Activated T-cell treated with anti-CD3 and anti-CD28 coated beads, Interleukin-2, amount 50 U/mL, for 24 hours (primary cell): Measurements from ENCODE around the gene RNF181.
"Not testable (repeated sequence)": the region's sequence is repeated elsewhere in the genome, so short reads cannot be mapped to it uniquely, and the experiment has no call there.

Experiments
- DNase-seq: peaks from one replicate; pipeline ENCODE4 v3.0.0-alpha.2; 2020
- H3K27ac Mint-ChIP-seq: 2 replicates; pipeline ENCODE4 v1.8.0; 2020; ENCODE audit warnings: mild to moderate bottlenecking, mixed read lengths
- H3K27me3 Mint-ChIP-seq: 2 replicates; pipeline ENCODE4 v1.8.0; 2020; ENCODE audit warnings: mixed read lengths
- H3K36me3 Mint-ChIP-seq: 2 replicates; pipeline ENCODE4 v1.8.0; 2020; ENCODE audit warnings: low read depth, mixed read lengths
- H3K4me1 Mint-ChIP-seq: 2 replicates; pipeline ENCODE4 v1.8.0; 2020; ENCODE audit warnings: low read depth, mixed read lengths
- H3K4me3 Mint-ChIP-seq: 2 replicates; pipeline ENCODE4 v1.8.0; 2020; ENCODE audit warnings: mild to moderate bottlenecking, moderate library complexity, mixed read lengths
- H3K9me3 Mint-ChIP-seq: 2 replicates; pipeline ENCODE4 v1.8.0; 2020; ENCODE audit warnings: mixed read lengths

RNF181 gene

DNA sequence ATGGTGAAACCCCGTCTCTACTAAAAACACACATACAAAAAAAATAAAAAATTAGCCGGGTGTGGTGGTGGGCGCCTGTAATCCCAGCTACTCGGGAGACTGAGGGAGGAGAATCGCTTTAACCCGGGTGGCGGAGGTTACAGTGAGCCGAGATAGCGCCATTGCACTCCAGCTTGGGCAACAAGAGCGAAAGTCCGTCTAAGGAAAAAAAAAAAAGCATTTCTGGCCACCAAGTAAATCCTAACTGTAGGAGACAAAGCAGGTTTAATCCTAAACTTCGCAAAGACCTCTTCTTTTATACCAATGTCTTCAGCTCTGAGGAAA, 35.2 kb upstream of the RNF181 start:
- Mint-ChIP-seq H3K4me1 (peaks cover 40% of the 10 kb centered on the region), H3K4me3 (peak overlapping the region; percentile 94), H3K36me3 (peaks cover 50% of the 10 kb centered on the region), H3K27ac (peak overlapping the region; percentile 98)
- DNase-seq, H3K27me3 Mint-ChIP-seq, H3K9me3 Mint-ChIP-seq: not testable (repeated sequence)

DNA sequence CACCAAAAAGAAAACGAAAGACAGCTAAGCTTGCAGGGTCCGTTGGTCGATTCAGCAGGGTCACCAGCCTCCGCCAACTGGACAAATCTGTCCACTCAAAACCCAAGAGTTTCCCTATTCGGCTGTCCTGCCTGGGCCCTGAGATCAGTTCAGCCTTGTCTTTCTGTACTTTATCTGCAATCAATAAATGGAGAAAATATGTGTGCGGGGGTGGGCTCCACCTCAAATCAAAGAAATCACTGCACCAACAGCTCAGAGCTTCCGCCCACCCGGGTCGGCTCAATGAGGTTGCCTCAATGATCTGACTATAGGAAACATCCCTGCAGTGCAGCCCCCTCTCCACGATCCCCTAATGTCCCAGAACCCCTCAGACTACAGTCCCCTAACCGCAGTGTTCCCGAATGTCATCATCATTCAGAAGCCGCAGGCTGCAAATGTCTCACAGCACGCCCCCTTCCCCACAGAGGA, 34.7 kb upstream of the RNF181 start:
- peak overlapping the region; percentile 94 for H3K4me3 Mint-ChIP-seq
- peak overlapping the region; percentile 98 for H3K27ac Mint-ChIP-seq
- H3K9me3 Mint-ChIP-seq, result no peaks in the 10 kb centered on the region
- H3K4me1 Mint-ChIP-seq, result peaks cover 39% of the 10 kb centered on the region
- H3K36me3 Mint-ChIP-seq, result peaks cover 46% of the 10 kb centered on the region
- no peak for DNase-seq
- no peaks in the 10 kb centered on the region for H3K27me3 Mint-ChIP-seq

- Mint-ChIP-seq H3K36me3 (peaks cover 39% of the 10 kb centered on the region), H3K4me1 (peaks cover 39% of the 10 kb centered on the region), H3K9me3 (no peaks in the 10 kb centered on the region), H3K27ac (peak within 1 kb of the TSS; percentile 98), H3K27me3 (no peaks in the 10 kb centered on the region), H3K4me3 (peak within 1 kb of the TSS; percentile 94)
- DNase-seq, result peak; percentile 97
Measured at GRCh38 chr2:85561280-85562212, 34.0 kb upstream of the RNF181 start, which contains the start of gene GGCX. TSS of gene GGCX (minus strand) at chr2:85561493. CDS start at chr2:85561428, 65 bp downstream.

DNA sequence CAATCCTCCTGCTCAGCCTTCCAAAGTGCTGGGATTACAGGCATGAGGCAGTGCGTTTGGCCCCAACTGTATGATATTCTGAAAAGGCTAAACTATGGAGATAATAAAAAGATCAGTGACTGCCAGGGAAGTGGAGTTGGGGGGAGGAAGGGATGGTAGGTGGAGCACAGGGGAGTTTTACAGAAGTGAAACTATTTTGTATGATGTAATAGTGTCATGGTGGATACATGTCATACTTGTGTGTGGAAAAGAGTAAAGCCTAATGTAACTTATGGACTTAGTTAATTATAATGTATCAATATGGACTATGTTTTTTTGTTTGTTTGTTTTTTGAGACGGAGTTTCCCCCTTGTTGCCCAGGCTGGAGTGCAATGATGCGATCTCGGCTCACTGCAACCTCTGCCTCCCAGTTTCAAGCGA, 31.4 kb upstream of the RNF181 start:
- Mint-ChIP-seq H3K27me3 (no peaks in the 10 kb centered on the region), H3K4me3 (no peak overlapping the region), H3K27ac (peak overlapping the region; percentile 0), H3K36me3 (peaks cover 16% of the 10 kb centered on the region), H3K4me1 (peaks cover 25% of the 10 kb centered on the region), H3K9me3 (no peaks in the 10 kb centered on the region)
- no peak for DNase-seq

- Mint-ChIP-seq H3K27ac (no peak overlapping the region), H3K27me3 (no peaks in the 10 kb centered on the region), H3K4me3 (no peak overlapping the region), H3K36me3 (peaks cover 4% of the 10 kb centered on the region), H3K4me1 (peaks cover 8% of the 10 kb centered on the region), H3K9me3 (no peaks in the 10 kb centered on the region)
- DNase-seq, result no peak
Measured at GRCh38 chr2:85566265-85566664, 29.3 kb upstream of the RNF181 start.

DNA sequence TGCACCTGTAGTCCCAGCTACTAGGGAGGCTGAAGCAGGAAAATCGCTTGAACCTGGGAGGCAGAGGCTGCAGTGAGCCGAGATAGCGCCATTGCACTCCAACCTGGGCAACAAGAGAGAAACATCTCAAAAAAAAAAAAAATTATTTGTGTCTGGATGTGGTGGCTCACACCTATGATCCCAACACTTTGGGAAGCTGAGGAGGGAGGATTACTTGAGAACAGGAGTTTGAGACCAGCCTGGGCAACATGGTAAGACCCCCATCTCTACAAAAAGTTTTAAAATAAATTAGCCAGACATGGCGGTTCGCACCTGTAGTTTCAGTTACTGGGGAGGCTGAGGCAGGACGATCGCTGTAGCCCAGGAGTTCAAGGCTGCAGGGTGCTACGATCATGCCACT, 19.8 kb upstream of the RNF181 start:
- Mint-ChIP-seq H3K36me3 (peaks cover 28% of the 10 kb centered on the region), H3K4me3 (no peak overlapping the region), H3K4me1 (peaks cover 26% of the 10 kb centered on the region), H3K27me3 (no peaks in the 10 kb centered on the region), H3K9me3 (no peaks in the 10 kb centered on the region), H3K27ac (no peak overlapping the region)
- no peak for DNase-seq

GRCh38 chr2:85577063-85577385, 18.5 kb upstream of the RNF181 start:
- Mint-ChIP-seq H3K36me3 (peaks cover 35% of the 10 kb centered on the region), H3K27ac (peak overlapping the region; percentile 93), H3K4me3 (peak overlapping the region; percentile 98), H3K9me3 (no peaks in the 10 kb centered on the region), H3K4me1 (peaks cover 31% of the 10 kb centered on the region), H3K27me3 (no peaks in the 10 kb centered on the region)
- DNase-seq, result no peak

DNA sequence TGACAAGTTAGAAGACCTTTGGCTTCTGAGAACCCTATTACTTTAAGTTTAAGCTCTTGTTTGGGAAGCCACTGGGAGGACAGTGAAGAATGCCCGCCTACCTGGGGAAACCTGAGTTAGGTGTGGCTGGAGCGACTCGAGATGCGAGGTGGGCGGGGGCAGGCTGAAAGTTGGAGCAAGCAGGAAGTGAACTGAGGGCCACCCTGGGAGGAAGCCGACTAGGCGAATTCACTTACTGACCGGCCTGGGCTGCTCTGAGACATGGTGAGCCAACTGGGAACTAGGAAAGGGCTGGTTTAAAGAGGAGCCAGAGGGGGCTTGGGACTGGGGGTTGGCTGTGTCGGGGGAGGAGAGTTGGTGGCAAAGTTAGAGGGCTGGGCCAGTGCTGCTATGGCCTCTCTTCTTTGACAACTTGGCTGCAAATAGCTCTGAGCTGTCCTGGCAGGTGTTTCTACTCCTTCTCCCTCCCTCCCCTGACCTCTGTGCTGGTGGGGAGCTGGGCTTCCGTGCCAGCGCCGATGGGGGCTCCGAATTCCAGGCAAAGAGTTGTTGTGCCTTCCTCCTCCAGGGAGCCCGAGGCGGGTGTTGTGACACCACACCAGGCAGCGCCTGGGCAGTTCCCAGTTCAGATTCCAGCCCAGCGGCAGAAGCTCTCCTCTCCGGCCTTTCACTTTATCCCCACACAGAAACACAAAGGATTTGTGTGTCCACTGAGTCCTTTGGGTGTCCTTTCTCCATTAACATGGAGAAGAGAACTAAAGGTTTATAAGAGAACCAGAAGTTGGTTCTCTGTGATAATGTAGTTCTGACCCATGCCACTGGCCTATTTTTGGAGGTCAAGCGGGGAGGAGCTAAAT, 17.9 kb upstream of the RNF181 start, which contains the start of gene VAMP8:
Gene VAMP8, plus strand, starts transcription at position 201 of the 857 bp plus-strand sequence. Its CDS starts 61 bp downstream, at position 262.
- DNase-seq, result peak; percentile 74
- H3K4me3 Mint-ChIP-seq, result peak within 1 kb of the TSS; percentile 98
- peaks cover 41% of the 10 kb centered on the region for H3K36me3 Mint-ChIP-seq

DNA sequence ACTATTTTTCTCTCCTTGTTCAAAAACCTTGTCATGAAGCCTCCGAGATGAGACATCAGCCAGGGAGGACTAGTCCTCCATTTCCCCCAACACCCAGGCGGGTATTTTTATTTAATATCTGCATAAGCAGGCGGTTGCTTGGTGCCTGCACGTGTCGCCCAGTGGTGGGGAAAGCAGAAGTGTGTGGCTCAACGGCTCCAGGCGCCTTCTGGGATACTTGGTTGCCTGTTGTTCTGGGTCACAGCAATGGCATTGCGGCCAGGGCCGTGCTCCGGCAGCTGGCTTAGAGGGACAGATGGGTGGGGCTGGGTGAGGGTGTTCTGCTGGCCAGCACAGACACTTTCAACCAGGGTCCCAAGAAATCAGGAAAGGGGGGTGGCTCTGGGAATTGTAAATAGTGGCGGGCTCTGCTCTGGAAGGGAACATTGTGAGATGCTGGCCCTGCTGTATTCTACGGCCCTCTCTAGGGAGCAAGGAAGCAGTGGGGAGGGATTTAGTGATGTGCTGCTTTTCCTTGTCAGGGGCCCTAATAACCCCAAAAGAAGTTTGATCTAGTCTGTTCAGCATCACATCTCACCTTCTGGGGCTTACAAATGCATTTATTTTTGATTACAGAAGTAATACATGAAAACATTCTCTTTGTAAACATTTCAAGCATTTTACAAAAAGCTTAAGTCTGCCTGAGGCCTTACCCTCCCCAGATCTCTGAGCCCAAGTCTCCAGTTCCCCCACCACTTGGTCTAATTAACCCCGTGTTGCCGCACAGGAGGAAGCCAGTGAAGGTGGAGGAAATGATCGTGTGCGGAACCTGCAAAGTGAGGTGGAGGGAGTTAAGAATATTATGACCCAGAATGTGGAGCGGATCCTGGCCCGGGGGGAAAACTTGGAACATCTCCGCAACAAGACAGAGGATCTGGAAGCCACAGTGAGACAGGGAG, 17.0 kb upstream of the RNF181 start:
- no peaks in the 10 kb centered on the region for H3K9me3 Mint-ChIP-seq
- peak; percentile 51 for DNase-seq
- peaks cover 40% of the 10 kb centered on the region for H3K4me1 Mint-ChIP-seq
- peak overlapping the region; percentile 93 for H3K27ac Mint-ChIP-seq
- H3K27me3 Mint-ChIP-seq, result no peaks in the 10 kb centered on the region
- H3K36me3 Mint-ChIP-seq, result peaks cover 49% of the 10 kb centered on the region
- peak overlapping the region; percentile 98 for H3K4me3 Mint-ChIP-seq

More for the DNA sequence above, 17.9 kb upstream of the RNF181 start, which contains the start of gene VAMP8:
- peak within 1 kb of the TSS; percentile 93 for H3K27ac Mint-ChIP-seq
- no peaks in the 10 kb centered on the region for H3K27me3 Mint-ChIP-seq
- H3K4me1 Mint-ChIP-seq, result peaks cover 33% of the 10 kb centered on the region
- no peaks in the 10 kb centered on the region for H3K9me3 Mint-ChIP-seq

- peaks cover 54% of the 10 kb centered on the region for H3K36me3 Mint-ChIP-seq
- H3K27me3 Mint-ChIP-seq, result no peaks in the 10 kb centered on the region
- H3K27ac Mint-ChIP-seq, result peak overlapping the region; percentile 93
- no peaks in the 10 kb centered on the region for H3K9me3 Mint-ChIP-seq
- H3K4me3 Mint-ChIP-seq, result peak overlapping the region; percentile 98
- H3K4me1 Mint-ChIP-seq, result peaks cover 46% of the 10 kb centered on the region
- DNase-seq, result no peak
Measured at GRCh38 chr2:85579266-85579935, 16.1 kb upstream of the RNF181 start.

DNA sequence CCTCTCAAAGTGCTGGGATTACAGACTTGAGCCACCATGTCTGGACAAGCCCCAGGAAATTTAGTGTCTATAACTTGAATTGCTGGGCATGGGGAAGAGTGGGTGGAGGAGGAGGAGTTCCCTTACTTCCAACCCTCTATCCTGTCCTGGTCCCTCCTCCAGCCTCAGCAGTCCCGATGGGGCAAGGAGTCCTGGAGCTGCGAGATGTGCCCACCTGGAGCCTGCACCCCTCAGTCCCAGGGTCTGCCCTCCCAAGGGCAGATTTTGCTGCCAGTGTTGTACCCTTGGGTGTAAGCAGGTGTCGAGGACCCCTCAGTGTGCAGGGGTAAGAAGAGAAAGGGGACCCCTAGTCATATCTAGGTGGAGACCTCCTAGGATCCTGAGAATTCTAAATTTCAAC, 15.3 kb upstream of the RNF181 start:
- no peak for DNase-seq
- peaks cover 54% of the 10 kb centered on the region for H3K36me3 Mint-ChIP-seq
- H3K9me3 Mint-ChIP-seq, result no peaks in the 10 kb centered on the region
- peaks cover 53% of the 10 kb centered on the region for H3K4me1 Mint-ChIP-seq
- H3K27me3 Mint-ChIP-seq, result no peaks in the 10 kb centered on the region
- H3K4me3 Mint-ChIP-seq, result no peak overlapping the region
- no peak overlapping the region for H3K27ac Mint-ChIP-seq

- Mint-ChIP-seq H3K36me3 (peaks cover 51% of the 10 kb centered on the region), H3K4me1 (peaks cover 63% of the 10 kb centered on the region), H3K27me3 (no peaks in the 10 kb centered on the region), H3K4me3 (no peak overlapping the region), H3K9me3 (no peaks in the 10 kb centered on the region), H3K27ac (peak overlapping the region; percentile 42)
- no peak for DNase-seq
Measured at GRCh38 chr2:85582492-85582891, 13.1 kb upstream of the RNF181 start.

DNA sequence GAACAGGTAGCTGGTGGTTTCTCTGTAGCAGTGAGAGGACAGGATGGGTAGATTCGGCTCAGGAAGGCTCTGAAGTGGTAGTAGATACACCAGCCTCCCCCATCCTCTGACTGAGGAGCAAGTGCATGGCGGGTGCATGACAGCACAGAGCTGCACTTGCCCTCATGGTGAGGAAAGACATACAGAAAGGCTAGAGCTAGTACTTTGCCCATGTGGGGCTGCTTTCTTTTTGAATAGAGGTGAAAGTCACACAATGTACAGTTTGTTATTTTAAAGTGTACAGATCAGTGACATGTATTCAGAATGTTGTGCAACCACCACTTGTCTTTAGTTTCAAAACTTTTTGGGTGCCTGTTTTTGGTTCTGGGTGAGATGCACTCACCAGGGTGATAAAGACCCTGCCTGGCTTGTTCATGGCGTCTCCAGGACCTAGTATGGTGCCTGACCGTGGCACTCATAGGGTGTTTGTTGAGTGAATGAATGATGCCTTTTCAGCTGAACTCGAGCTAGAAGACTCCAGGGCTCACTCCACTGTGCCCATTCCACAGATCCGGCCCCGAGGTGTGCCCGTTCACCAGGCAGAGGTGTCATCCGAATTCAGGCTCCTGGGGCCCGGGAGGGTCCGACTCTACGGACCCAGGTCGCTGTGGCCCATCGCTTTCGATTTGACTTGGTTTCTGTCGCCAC, 11.7 kb upstream of the RNF181 start:
- Mint-ChIP-seq H3K9me3 (no peaks in the 10 kb centered on the region), H3K27me3 (no peaks in the 10 kb centered on the region), H3K36me3 (peaks cover 37% of the 10 kb centered on the region), H3K27ac (peak overlapping the region; percentile 92), H3K4me1 (peaks cover 60% of the 10 kb centered on the region), H3K4me3 (peak overlapping the region; percentile 83)
- no peak for DNase-seq
